Endothelial cell of coronary artery (primary cell): ENCODE measurements around the gene RNU6-1. TPM values are rescaled to one million over a fixed set of nuclear protein-coding genes. Genes with fewer than 3 reads are reported as not detected.

Experiments used
- total RNA-seq: library from RNA; depleted of rRNA; stranded (reverse); fragments of >200 nt; gene quantifications from 2 replicates; pipeline ENCODE4 v1.2.3, GENCODE V29; 2014

Gene RNU6-1
- total RNA-seq = not detected in 2 replicates

DNA sequence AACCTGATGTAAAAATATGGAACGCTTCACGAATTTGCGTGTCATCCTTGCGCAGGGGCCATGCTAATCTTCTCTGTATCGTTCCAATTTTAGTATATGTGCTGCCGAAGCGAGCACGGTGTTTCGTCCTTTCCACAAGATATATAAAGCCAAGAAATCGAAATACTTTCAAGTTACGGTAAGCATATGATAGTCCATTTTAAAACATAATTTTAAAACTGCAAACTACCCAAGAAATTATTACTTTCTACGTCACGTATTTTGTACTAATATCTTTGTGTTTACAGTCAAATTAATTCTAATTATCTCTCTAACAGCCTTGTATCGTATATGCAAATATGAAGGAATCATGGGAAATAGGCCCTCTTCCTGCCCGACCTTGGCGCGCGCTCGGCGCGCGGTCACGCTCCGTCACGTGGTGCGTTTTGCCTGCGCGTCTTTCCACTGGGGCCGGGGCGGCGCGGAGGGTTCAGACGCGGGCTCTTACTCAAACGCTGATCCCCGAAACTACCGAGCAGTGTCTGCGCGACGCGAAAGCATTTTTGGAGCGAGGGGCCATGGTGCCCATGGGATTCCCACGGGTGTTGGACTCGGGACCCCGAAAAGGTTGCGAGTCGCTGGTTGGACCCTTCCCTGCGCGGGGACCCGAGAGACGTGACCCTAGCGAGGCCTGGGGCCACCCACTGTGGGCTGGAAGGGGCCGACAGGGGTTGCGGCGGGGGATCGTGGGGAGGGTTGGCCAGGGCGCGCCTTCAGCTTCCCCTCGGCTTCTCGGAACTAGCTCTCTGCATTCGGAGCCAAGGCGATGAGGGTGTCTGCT, at the start of gene RNU6-1:
Gene RNU6-1 (minus strand): TSS at position 117 of the 820 bp plus-strand sequence.

DNA sequence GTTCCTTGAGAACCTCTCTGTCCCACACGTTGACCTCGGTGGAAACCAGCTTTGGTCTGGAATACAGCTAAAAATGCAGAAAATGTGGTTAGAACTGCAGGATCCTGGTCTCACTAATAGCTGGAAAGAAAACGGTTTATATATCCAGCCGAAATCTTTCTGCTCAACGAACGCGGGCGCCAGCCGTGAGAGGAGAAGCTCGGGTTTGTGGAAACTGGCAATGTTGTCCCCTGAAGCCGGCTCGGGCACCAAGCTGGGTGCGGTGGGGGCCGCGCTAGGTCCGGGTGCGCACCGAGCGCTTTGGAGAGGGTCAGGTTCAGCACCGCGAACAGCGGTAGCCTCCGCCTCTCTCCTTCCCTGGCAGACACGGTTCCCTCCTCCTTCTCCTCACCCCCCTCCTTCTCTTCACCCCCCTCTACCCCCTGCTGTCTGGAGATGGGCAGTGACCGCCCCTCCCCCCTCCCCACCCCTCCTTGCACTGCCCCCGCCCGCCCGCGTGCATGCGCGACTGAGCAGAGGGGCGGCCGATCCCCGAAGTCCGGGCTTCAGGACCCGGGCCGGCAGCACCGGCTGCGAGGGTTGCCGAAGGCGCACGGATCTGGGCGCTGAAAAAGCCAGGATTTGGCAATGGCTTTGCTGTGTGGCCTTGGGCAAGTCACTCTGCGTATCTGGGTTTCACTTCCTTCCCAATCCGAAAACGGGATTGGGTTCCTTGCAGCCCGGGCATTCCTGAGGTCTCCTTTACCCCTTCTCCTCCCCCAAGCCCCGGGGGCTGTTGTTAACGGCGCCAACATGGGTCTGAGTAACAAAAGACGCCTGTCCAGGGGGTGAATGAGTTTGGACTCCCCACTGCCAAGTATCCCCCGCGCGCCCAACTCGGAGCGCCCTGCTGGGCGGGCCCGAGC, 14.6 kb downstream of the RNU6-1 start, which contains the start of gene SKOR1:
Gene SKOR1 (plus strand): TSS at position 534 of the 905 bp plus-strand sequence. CDS start 94 bp downstream, at position 628.

Other genes with a start within 250 kb of the RNU6-1 start
- gene SKOR1, start 14.5 kb downstream of the RNU6-1 start, total RNA-seq = under 0.01 and 0.09 TPM in 2 replicates
- 6.0 and 10.0 TPM in 2 replicates for gene PIAS1, start 214.3 kb upstream of the RNU6-1 start, total RNA-seq